ENCODE data around the gene COMMD10.

COMMD10 gene

GRCh38 chr5:116299746-116300640 lies 215.2 kb downstream of the COMMD10 start:
- TF ChIP-seq CTCF (IDR thresholded peaks at IDR 0.05): no peak
- Histone ChIP-seq H3K9me3 (no peaks in the 10 kb centered on the region), H3K27ac (no peak overlapping the region), H3K4me1 (ENCODE audit: control insufficient read depth in 1 of 2, insufficient read depth in 1 of 2, low read depth in 1 of 2, low read length in 1 of 2) (peaks cover 4 to 10% of the 10 kb centered on the region in 2 experiments), H3K36me3 (peaks cover 3% of the 10 kb centered on the region), H3K27me3 (no peaks in the 10 kb centered on the region), H3K4me3 (ENCODE audit: low read depth in 1 of 2, low read length in 1 of 2) (no peak overlapping the region)

GRCh38 chr5:116301110-116301509 lies 216.3 kb downstream of the COMMD10 start:
- no peak overlapping the region for H3K27ac ChIP-seq
- H3K9me3 ChIP-seq: no peaks in the 10 kb centered on the region
- no peak for TF ChIP-seq CTCF (IDR thresholded peaks at IDR 0.05)
- H3K4me3 ChIP-seq (ENCODE audit: low read depth in 1 of 2, low read length in 1 of 2): no peak overlapping the region
- H3K4me1 ChIP-seq (ENCODE audit: control insufficient read depth in 1 of 2, insufficient read depth in 1 of 2, low read depth in 1 of 2, low read length in 1 of 2): peaks cover 4 to 10% of the 10 kb centered on the region in 2 experiments
- H3K27me3 ChIP-seq: no peaks in the 10 kb centered on the region
- peaks cover 3% of the 10 kb centered on the region for H3K36me3 ChIP-seq

- peaks cover 4 to 10% of the 10 kb centered on the region in 2 experiments for H3K4me1 ChIP-seq (ENCODE audit: control insufficient read depth in 1 of 2, insufficient read depth in 1 of 2, low read depth in 1 of 2, low read length in 1 of 2)
- H3K27me3 ChIP-seq: no peaks in the 10 kb centered on the region
- peaks cover 3% of the 10 kb centered on the region for H3K36me3 ChIP-seq
- H3K9me3 ChIP-seq: no peaks in the 10 kb centered on the region
- no peak overlapping the region for H3K27ac ChIP-seq
- TF ChIP-seq CTCF (IDR thresholded peaks at IDR 0.05): no peak
- no peak overlapping the region for H3K4me3 ChIP-seq (ENCODE audit: low read depth in 1 of 2, low read length in 1 of 2)
These were observed 218.5 kb downstream of the COMMD10 start for GRCh38 chr5:116303340-116303739.

GRCh38 chr5:116303810-116304209 lies 219.0 kb downstream of the COMMD10 start:
- Histone ChIP-seq H3K36me3 (peaks cover 3% of the 10 kb centered on the region), H3K4me3 (ENCODE audit: low read depth in 1 of 2, low read length in 1 of 2) (no peak overlapping the region)

GRCh38 chr5:116305899-116306298 lies 221.1 kb downstream of the COMMD10 start:
- no peaks in the 10 kb centered on the region for H3K9me3 ChIP-seq
- peaks cover 3% of the 10 kb centered on the region for H3K36me3 ChIP-seq
- no peak overlapping the region for H3K4me3 ChIP-seq (ENCODE audit: low read depth in 1 of 2, low read length in 1 of 2)
- no peaks in the 10 kb centered on the region for H3K4me1 ChIP-seq (ENCODE audit: control insufficient read depth in 1 of 2, insufficient read depth in 1 of 2, low read depth in 1 of 2, low read length in 1 of 2)
- no peaks in the 10 kb centered on the region for H3K27me3 ChIP-seq
- H3K27ac ChIP-seq: no peak overlapping the region
- TF ChIP-seq CTCF (IDR thresholded peaks at IDR 0.05): no peak

More at GRCh38 chr5:116303810-116304209, 219.0 kb downstream of the COMMD10 start:
- Histone ChIP-seq H3K27ac (no peak overlapping the region), H3K9me3 (no peaks in the 10 kb centered on the region), H3K4me1 (ENCODE audit: control insufficient read depth in 1 of 2, insufficient read depth in 1 of 2, low read depth in 1 of 2, low read length in 1 of 2) (peaks cover 4 to 10% of the 10 kb centered on the region in 2 experiments), H3K27me3 (no peaks in the 10 kb centered on the region)
- no peak for TF ChIP-seq CTCF (IDR thresholded peaks at IDR 0.05)

All from neutrophil (primary cell).